Measurements from ENCODE around the gene COP1. TPM values are rescaled to one million over a fixed set of nuclear protein-coding genes. Genes with fewer than 3 reads are reported as not detected.

COP1 gene
- total RNA-seq, 1 donor from 2014 or later, result 141 TPM

- no peak for DNase-seq
These were observed 255.5 kb downstream of the COP1 start for GRCh38 chr1:175951627-175952026.

- no peak for DNase-seq
These were observed 259.3 kb downstream of the COP1 start for GRCh38 chr1:175947771-175948170.

- no peak for DNase-seq
These were observed 262.5 kb downstream of the COP1 start for GRCh38 chr1:175944591-175944990.

GRCh38 chr1:175941164-175941563, 265.9 kb downstream of the COP1 start:
- no peak for DNase-seq

GRCh38 chr1:175936736-175937135, 270.4 kb downstream of the COP1 start:
- DNase-seq, result no peak

GRCh38 chr1:175935566-175936115, 271.4 kb downstream of the COP1 start:
- DNase-seq, result no peak

- DNase-seq, result no peak
These were observed 271.9 kb downstream of the COP1 start for GRCh38 chr1:175935166-175935565.

GRCh38 chr1:175933801-175934200, 273.3 kb downstream of the COP1 start:
- DNase-seq, result no peak

- DNase-seq, result no peak
These were observed 279.1 kb downstream of the COP1 start for GRCh38 chr1:175927944-175928343.

GRCh38 chr1:175922254-175922881, 284.7 kb downstream of the COP1 start:
- no peak for DNase-seq

GRCh38 chr1:175920381-175920780, 286.7 kb downstream of the COP1 start:
- no peak for DNase-seq

- no peak for DNase-seq
These were observed 288.1 kb downstream of the COP1 start for GRCh38 chr1:175919001-175919400.

- no peak for DNase-seq
These were observed 288.7 kb downstream of the COP1 start for GRCh38 chr1:175918364-175918801.

GRCh38 chr1:175914115-175914514, 293.0 kb downstream of the COP1 start:
- no peak for DNase-seq

- no peak for DNase-seq
These were observed 295.9 kb downstream of the COP1 start for GRCh38 chr1:175911138-175911537.

- no peak for DNase-seq
These were observed 300.7 kb downstream of the COP1 start for GRCh38 chr1:175906370-175906769.

GRCh38 chr1:175904808-175905207, 302.3 kb downstream of the COP1 start:
- no peak for DNase-seq

GRCh38 chr1:175902281-175902680, 304.8 kb downstream of the COP1 start:
- DNase-seq, result no peak

GRCh38 chr1:175901076-175901836, 305.8 kb downstream of the COP1 start:
- DNase-seq, result no peak

GRCh38 chr1:175900171-175900570, 306.9 kb downstream of the COP1 start:
- no peak for DNase-seq

- no peak for DNase-seq
These were observed 311.1 kb downstream of the COP1 start for GRCh38 chr1:175895966-175896365.

All from occipital lobe (tissue), 2 donors.